D721Med (cell line): ENCODE results near the gene TAF4.

Experiments
- DNase-seq: peaks from one replicate; pipeline ENCODE4 v3.0.0; 2011; ENCODE audit warnings: low spot score; ENCODE audit not compliant: insufficient read length
- FAIRE-seq: peaks from 2 replicates; lab custom pipeline; 2011; peaks lifted over from hg19 to GRCh38; lab: Jason Lieb, UNC
- CTCF ChIP-seq: IDR thresholded peaks from 2 replicates; pipeline ENCODE4 v1.5.1; 2012; ENCODE audit warnings: mild to moderate bottlenecking, control low read depth; ENCODE audit not compliant: insufficient read depth; ENCODE audit errors: missing control alignments

Gene TAF4

GRCh38 chr20:62004614-62005013, 61.1 kb downstream of the TAF4 start:
- no peak for TF ChIP-seq CTCF

GRCh38 chr20:62003567-62004405, 61.9 kb downstream of the TAF4 start:
- TF ChIP-seq CTCF, result no peak
- DNase-seq, result no peak
- FAIRE-seq, result no peak

More at GRCh38 chr20:62004614-62005013, 61.1 kb downstream of the TAF4 start:
- DNase-seq (no peak), FAIRE-seq (no peak)

- DNase-seq (no peak), FAIRE-seq (no peak)
- no peak for TF ChIP-seq CTCF
Measured at GRCh38 chr20:62002882-62003480, 62.7 kb downstream of the TAF4 start.

GRCh38 chr20:62001178-62001715, 64.4 kb downstream of the TAF4 start:
- FAIRE-seq (no peak), DNase-seq (no peak)
- TF ChIP-seq CTCF, result no peak

- no peak for DNase-seq
- FAIRE-seq, result no peak
- no peak for TF ChIP-seq CTCF
Measured at GRCh38 chr20:61998343-61999121, 67.1 kb downstream of the TAF4 start.

- DNase-seq, result no peak
- TF ChIP-seq CTCF, result no peak
- FAIRE-seq, result no peak
Measured at GRCh38 chr20:61997891-61998290, 67.8 kb downstream of the TAF4 start.
